ENCODE measurements around the gene TNKS2.

Gene TNKS2

GRCh38 chr10:91908337-91909116, 110.3 kb downstream of the TNKS2 start:
- DNase-seq (ENCODE audit: low read depth in 2 of 2) = peak in 1 of 2 experiments; percentile 36

- DNase-seq (ENCODE audit: low read depth in 2 of 2) = no peak
Observed at GRCh38 chr10:91909117-91909677, 111.0 kb downstream of the TNKS2 start, which contains the start of gene FGFBP3. FGFBP3 (minus strand) TSS chr10:91909486; CDS start chr10:91908969, 517 bp downstream.

GRCh38 chr10:91910467-91910866, 112.2 kb downstream of the TNKS2 start:
- no peak for DNase-seq (ENCODE audit: low read depth in 2 of 2)
